Kidney (tissue), 14 donors: ENCODE data around the gene DBN1. TPM values are rescaled to one million over a fixed set of nuclear protein-coding genes. Genes with fewer than 3 reads are reported as not detected.

Source experiments
- DNase-seq, 5 donors: peaks; one replicate each; pipeline ENCODE4 v3.0.0-alpha.2; 2013 to 2020
- FAIRE-seq: peaks from 2 replicates; lab custom pipeline; 2012; peaks lifted over from hg19 to GRCh38; lab: Jason Lieb, UNC
- H3K27ac ChIP-seq, 2 donors: one replicate each; pipeline ENCODE4 v1.7.0; 2013; ENCODE audit warnings: low read depth in 2 of 2, low read length in 2 of 2, inconsistent platforms in 1 of 2
- H3K27me3 ChIP-seq: one replicate; pipeline ENCODE4 v1.7.1; 2013; ENCODE audit warnings: low read length, inconsistent platforms; ENCODE audit not compliant: control insufficient read depth, insufficient read depth
- H3K36me3 ChIP-seq, 3 donors: one replicate each; pipeline versions ENCODE4 v1.7.0 to v1.7.1; 2013; ENCODE audit warnings: low read length in 3 of 3, control low read depth in 1 of 3, inconsistent platforms in 1 of 3; ENCODE audit not compliant: insufficient read depth in 3 of 3, control insufficient read depth in 2 of 3
- H3K4me1 ChIP-seq, 3 donors: one replicate each; pipeline versions ENCODE4 v1.7.0 to v1.7.1; 2013; ENCODE audit warnings: low read length in 3 of 3, inconsistent platforms in 1 of 3, low read depth in 1 of 3; ENCODE audit not compliant: control insufficient read depth in 2 of 3, insufficient read depth in 2 of 3
- H3K4me3 ChIP-seq, 3 donors: one replicate each; pipeline versions ENCODE4 v1.7.0 to v1.8.1; 2013; ENCODE audit warnings: low read length in 3 of 3, control low read depth in 1 of 3, inconsistent platforms in 1 of 3
- H3K9ac ChIP-seq, 3 donors: one replicate each; pipeline versions ENCODE4 v1.7.0 to v1.7.1; 2013; ENCODE audit warnings: low read length in 3 of 3, control low read depth in 1 of 3, inconsistent platforms in 1 of 3
- H3K9me3 ChIP-seq, 3 donors: one replicate each; pipeline versions ENCODE4 v1.7.0 to v1.7.1; 2013; ENCODE audit warnings: low read length in 3 of 3, control low read depth in 1 of 3, inconsistent platforms in 1 of 3; ENCODE audit not compliant: control insufficient read depth in 2 of 3, insufficient read depth in 1 of 3
- CTCF ChIP-seq: IDR thresholded peaks from 3 replicates; pipeline ENCODE4 v1.5.1; 2012; ENCODE audit warnings: mild to moderate bottlenecking, moderate library complexity, borderline replicate concordance; ENCODE audit not compliant: insufficient read depth; ENCODE audit errors: extremely low read depth
- intact Hi-C: fragments of 100-400 bp; cut with DNase I; formaldehyde crosslinking; loops from one replicate; pipeline ENCODE4 v1.11.1; 2022
- polyA plus RNA-seq: library from polyadenylated mRNA; stranded (reverse); fragments of 350-450 nt; fragmentation: Illumina TruSeq; extraction: RNeasy Lipid Tissue Mini Kit (QIAGEN cat#74804); gene quantifications from one replicate; pipeline ENCODE4 v1.2.3, GENCODE V29; 2014; ENCODE audit warnings: low read depth, low replicate concordance; ENCODE audit not compliant: insufficient read depth
- total RNA-seq: library from RNA; stranded (reverse); fragmentation: NEBNext Ultra II Directional; extraction: Animal tissue kit (Norgen Biotek cat#: 25700); gene quantifications from one replicate; pipeline ENCODE4 v1.2.1, GENCODE V29; 2021
- donor health status: control.
- donor health status: control.
- donor health status: control.
- donor health status: control.
- donor health status: control.
- donor health status: DM: yes; HTN: yes; CAD: no.
- donor health status: Normal renal cell carcinoma (clear cell type).

Gene DBN1
- total and polyA plus RNA-seq, 2 donors from 2014 or later, result 56.5 to 64.2 TPM

- Histone ChIP-seq H3K9me3 (no peaks in the 10 kb centered on the region), H3K4me3 (peak overlapping the region; percentile 53 to 80 (median 69)), H3K27me3 (no peaks in the 10 kb centered on the region), H3K27ac (peak overlapping the region in 1 of 2 donors; percentile 80), H3K4me1 (peaks cover 3 to 17% (median 16%) of the 10 kb centered on the region in 3 donors), H3K36me3 (peaks cover 0 to 2% (median 0%) of the 10 kb centered on the region in 3 donors), H3K9ac (peak overlapping the region; percentile 42 to 93 (median 50))
- TF ChIP-seq CTCF, result no peak
- intact Hi-C loops, result no loop called here
- DNase-seq, result no peak
- FAIRE-seq, result no peak
These were observed 46.1 kb downstream of the DBN1 start for GRCh38 chr5:177427211-177427822.

- Histone ChIP-seq H3K27ac (peak within 1 kb of the TSS; percentile 98), H3K27me3 (no peaks in the 10 kb centered on the region), H3K9ac (peak within 1 kb of the TSS; percentile 50 to 93 (median 62)), H3K4me1 (peaks cover 3 to 17% (median 16%) of the 10 kb centered on the region in 3 donors), H3K9me3 (no peaks in the 10 kb centered on the region), H3K36me3 (peaks cover 0 to 2% (median 0%) of the 10 kb centered on the region in 3 donors), H3K4me3 (peak within 1 kb of the TSS; percentile 71 to 80 (median 75))
- FAIRE-seq (no peak), DNase-seq (peak; percentile 50 to 91 (median 76))
- intact Hi-C loops, result no loop called here
- TF ChIP-seq CTCF, result no peak
These were observed 46.7 kb downstream of the DBN1 start, which contains the start of gene GRK6 for GRCh38 chr5:177426566-177427210. Gene GRK6 (plus strand): TSS chr5:177426676. CDS start chr5:177426846, 170 bp downstream.

GRCh38 chr5:177425801-177426565 is 47.5 kb downstream of the DBN1 start:
- Histone ChIP-seq H3K9me3 (no peaks in the 10 kb centered on the region), H3K4me1 (peaks cover 3 to 17% (median 16%) of the 10 kb centered on the region in 3 donors), H3K4me3 (peak overlapping the region; percentile 69 to 75 (median 71)), H3K27ac (peak overlapping the region; percentile 98), H3K9ac (peak overlapping the region; percentile 44 to 62 (median 61)), H3K27me3 (no peaks in the 10 kb centered on the region), H3K36me3 (peaks cover 0 to 2% (median 0%) of the 10 kb centered on the region in 3 donors)
- peak; percentile 98 for FAIRE-seq
- intact Hi-C loops, result no loop called here
- peak; percentile 100 for DNase-seq
- TF ChIP-seq CTCF, result no peak
